Endodermal cell (in vitro differentiated cells): ENCODE data around the gene CGB3. TPM values are rescaled to one million over a fixed set of nuclear protein-coding genes. Genes with fewer than 3 reads are reported as not detected.
A peak's percentile ranks its signal among the peaks of the same experiment; 100 is the strongest.

Experiments used
- DNase-seq: peaks from one replicate; pipeline ENCODE4 v3.0.0-alpha.2; 2017
- H3K27ac ChIP-seq: 2 replicates; pipeline ENCODE4 v1.5.1; 2013; ENCODE audit warnings: mild to moderate bottlenecking, low read depth, low read length, moderate library complexity
- H3K27me3 ChIP-seq: 2 replicates; pipeline ENCODE4 v1.6.1; 2013; ENCODE audit warnings: mild to moderate bottlenecking, low read length, moderate library complexity; ENCODE audit not compliant: insufficient read depth, control insufficient read depth, poor library complexity, severe bottlenecking
- H3K36me3 ChIP-seq: 2 replicates; pipeline ENCODE4 v1.7.0; 2013; ENCODE audit warnings: mild to moderate bottlenecking, low read length, moderate library complexity; ENCODE audit not compliant: control insufficient read depth, insufficient read depth
- H3K4me1 ChIP-seq: one replicate; pipeline ENCODE4 v1.7.0; 2013; ENCODE audit warnings: low read length; ENCODE audit not compliant: control insufficient read depth, insufficient read depth
- H3K4me3 ChIP-seq: 2 replicates; pipeline ENCODE4 v1.5.1; 2013; ENCODE audit warnings: mild to moderate bottlenecking, low read length, moderate library complexity
- H3K9ac ChIP-seq: 2 replicates; pipeline ENCODE4 v1.6.1; 2013; ENCODE audit warnings: mild to moderate bottlenecking, low read length, moderate library complexity; ENCODE audit not compliant: poor library complexity, severe bottlenecking; ENCODE audit errors: extremely low read depth
- H3K9me3 ChIP-seq: 2 replicates; pipeline ENCODE4 v1.6.1; 2013; ENCODE audit warnings: mild to moderate bottlenecking, low read length, moderate library complexity; ENCODE audit not compliant: control insufficient read depth
- H3K27ac Mint-ChIP-seq: 2 replicates; pipeline ENCODE4 v1.8.0; 2020; ENCODE audit warnings: mixed read lengths
- H3K27me3 Mint-ChIP-seq: 2 replicates; pipeline ENCODE4 v1.8.0; 2021; ENCODE audit warnings: mild to moderate bottlenecking, mixed read lengths; ENCODE audit not compliant: insufficient read depth
- H3K36me3 Mint-ChIP-seq: 2 replicates; pipeline ENCODE4 v1.8.0; 2020; ENCODE audit warnings: low read depth, mixed read lengths
- H3K4me1 Mint-ChIP-seq: 2 replicates; pipeline ENCODE4 v1.8.0; 2020; ENCODE audit warnings: mixed read lengths
- H3K4me3 Mint-ChIP-seq: 2 replicates; pipeline ENCODE4 v1.8.0; 2020; ENCODE audit warnings: mild to moderate bottlenecking, moderate library complexity, mixed read lengths
- H3K9me3 Mint-ChIP-seq: 2 replicates; pipeline ENCODE4 v1.8.0; 2020; ENCODE audit warnings: mild to moderate bottlenecking, mixed read lengths
- CTCF ChIP-seq: fragments of 200-600 bp; sonication (generic); conservative IDR thresholded peaks from 2 replicates; pipeline ENCODE4 v1.5.0; 2021; ENCODE audit warnings: antibody characterized with exemption, mild to moderate bottlenecking
- WGBS, 2 experiments: methylation state at CpG; one replicate each; pipeline versions ENCODE4 v1.1.5 to v1.1.7; 2013; ENCODE audit warnings: missing lambda C conversion rate in 2 of 2, mixed read lengths in 1 of 2; ENCODE audit not compliant: insufficient coverage in 1 of 2, insufficient read length in 1 of 2; 5-methylcytosine and 5-hydroxymethylcytosine counted together
- total RNA-seq, 2 donors: library from RNA; stranded (reverse); fragmentation: NEBNext Ultra II Directional in 1 of 2; extraction: Animal tissue kit (Norgen Biotek cat#: 25700) in 1 of 2; gene quantifications; 2 replicates in 1 of 2; 3 replicates in 1 of 2; pipeline ENCODE4 v1.2.1, GENCODE V29; 2021

Gene CGB3
- total RNA-seq, 2 donors from 2014 or later, result not detected

GRCh38 chr19:48997972-48998371 lies 26.2 kb downstream of the CGB3 start:
- no peak overlapping the region for H3K4me3 Mint-ChIP-seq
- 89 to 91% methylated on average over 4 to 5 of the region's 5 CpGs for WGBS, 2 experiments

GRCh38 chr19:48994035-48994386 lies 30.1 kb downstream of the CGB3 start:
- Mint-ChIP-seq H3K36me3 (peaks cover 20% of the 10 kb centered on the region), H3K4me3 (peak overlapping the region; percentile 97), H3K27me3 (no peaks in the 10 kb centered on the region), H3K9me3 (no peaks in the 10 kb centered on the region), H3K27ac (peak overlapping the region; percentile 99), H3K4me1 (peaks cover 23% of the 10 kb centered on the region)
- DNase-seq, result no peak
- Histone ChIP-seq H3K36me3 (no peaks in the 10 kb centered on the region), H3K4me3 (peak overlapping the region; percentile 100), H3K9ac (peak overlapping the region; percentile 80), H3K9me3 (no peaks in the 10 kb centered on the region), H3K27ac (no peak overlapping the region), H3K27me3 (no peaks in the 10 kb centered on the region), H3K4me1 (peaks cover 4% of the 10 kb centered on the region)
- WGBS, 2 experiments, result 0 to 2% methylated on average over 1 to 13 of the region's 13 CpGs
- no peak for TF ChIP-seq CTCF

More at GRCh38 chr19:48997972-48998371, 26.2 kb downstream of the CGB3 start:
- peak; percentile 77 for TF ChIP-seq CTCF
- Histone ChIP-seq H3K36me3 (peaks cover 21% of the 10 kb centered on the region), H3K9me3 (no peaks in the 10 kb centered on the region), H3K27ac (no peak overlapping the region), H3K27me3 (no peaks in the 10 kb centered on the region), H3K4me3 (no peak overlapping the region), H3K4me1 (peaks cover 4% of the 10 kb centered on the region), H3K9ac (no peak overlapping the region)
- Mint-ChIP-seq H3K36me3 (peaks cover 16% of the 10 kb centered on the region), H3K27ac (no peak overlapping the region), H3K4me1 (peaks cover 16% of the 10 kb centered on the region), H3K9me3 (no peaks in the 10 kb centered on the region), H3K27me3 (no peaks in the 10 kb centered on the region)
- DNase-seq, result peak; percentile 93

- DNase-seq, result peak; percentile 100
- Mint-ChIP-seq H3K4me3 (peak within 1 kb of the TSS; percentile 97), H3K36me3 (peaks cover 26% of the 10 kb centered on the region), H3K4me1 (peaks cover 23% of the 10 kb centered on the region), H3K9me3 (no peaks in the 10 kb centered on the region), H3K27me3 (no peaks in the 10 kb centered on the region), H3K27ac (peak within 1 kb of the TSS; percentile 99)
- WGBS, 2 experiments, result 0% methylated on average over 8 to 56 of the region's 56 CpGs
- peaks cover 4% of the 10 kb centered on the region for H3K36me3 ChIP-seq
- TF ChIP-seq CTCF, result peak; percentile 98
- no peaks in the 10 kb centered on the region for H3K9me3 ChIP-seq
- H3K9ac ChIP-seq, result peak within 1 kb of the TSS; percentile 83
- peaks cover 4% of the 10 kb centered on the region for H3K4me1 ChIP-seq
- H3K27me3 ChIP-seq, result no peaks in the 10 kb centered on the region
- peak within 1 kb of the TSS; percentile 85 for H3K27ac ChIP-seq
- H3K4me3 ChIP-seq, result peak within 1 kb of the TSS; percentile 100
These were observed 30.7 kb downstream of the CGB3 start, which contains the start of the genes GYS1 and RUVBL2 for GRCh38 chr19:48993175-48994034. GYS1 (minus strand) TSS chr19:48993309; CDS start chr19:48993112, 197 bp downstream. RUVBL2 (plus strand) TSS chr19:48993887; CDS start chr19:48993912, 25 bp downstream.
